Panc1 (cell line): ENCODE results near the gene NLRP12. TPM values are rescaled to one million over a fixed set of nuclear protein-coding genes. Genes with fewer than 3 reads are reported as not detected.
"Not testable (repeated sequence)": the region's sequence is repeated elsewhere in the genome, so short reads cannot be mapped to it uniquely, and the experiment has no call there.

Experiments
- ATAC-seq: fragments of 200-7000 bp; cut with Tn5 transposase; 2 replicates; pipeline ENCODE4 v1.9.1; 2020; ENCODE audit warnings: mild to moderate bottlenecking, moderate library complexity
- BruUV-seq: library from RNA; stranded (reverse); fragments of 400-500 nt; replicated peaks from 2 replicates; lab custom pipeline; 2021; lab: Mats Ljungman, UMichigan
- CTCF ChIA-PET: fragments of 300-600 bp; sonication (Branson Sonifier 250); formaldehyde crosslinking; loops from one replicate; lab custom pipeline; 2022; ENCODE audit warnings: antibody characterized with exemption; lab: Charles Lee
- POLR2A ChIA-PET: fragments of 300-600 bp; sonication (Branson Sonifier 250); formaldehyde crosslinking; loops from one replicate; lab custom pipeline; 2022; ENCODE audit warnings: antibody characterized with exemption; lab: Charles Lee
- DNase-seq: peaks from one replicate; pipeline ENCODE4 v3.0.0-alpha.2; 2010; ENCODE audit warnings: low read depth, low spot score
- H3K27ac ChIP-seq: 2 replicates; pipeline ENCODE4 v1.5.1; 2011; ENCODE audit warnings: mild to moderate bottlenecking, low read length, inconsistent platforms
- H3K27me3 ChIP-seq: fragments of 200-500 bp; sonication (Bioruptor generic); 2 replicates; pipeline ENCODE4 v1.6.0; 2014; ENCODE audit warnings: low read length, inconsistent platforms; ENCODE audit not compliant: control insufficient read depth, insufficient read depth
- H3K36me3 ChIP-seq: fragments of 200-500 bp; sonication (Bioruptor generic); 2 replicates; pipeline ENCODE4 v1.5.1; 2014; ENCODE audit warnings: inconsistent platforms, mild to moderate bottlenecking, low read length, moderate library complexity; ENCODE audit not compliant: control insufficient read depth, insufficient read depth
- H3K4me1 ChIP-seq: 2 replicates; pipeline ENCODE4 v1.5.1; 2011; ENCODE audit warnings: inconsistent platforms, mild to moderate bottlenecking, low read length, moderate library complexity; ENCODE audit not compliant: control insufficient read depth, insufficient read depth
- H3K4me3 ChIP-seq, 2 experiments: 2 replicates each; pipeline ENCODE4 v1.5.1; 2011 to 2012; ENCODE audit warnings: low read depth in 2 of 2, low read length in 2 of 2, mild to moderate bottlenecking in 2 of 2, inconsistent platforms in 1 of 2, moderate library complexity in 1 of 2
- H3K9me3 ChIP-seq: fragments of 200-500 bp; sonication (Bioruptor generic); 2 replicates; pipeline ENCODE4 v1.5.1; 2014; ENCODE audit warnings: low read depth, mild to moderate bottlenecking, inconsistent platforms, low read length, moderate library complexity; ENCODE audit not compliant: control insufficient read depth, insufficient read depth
- CTCF ChIP-seq: fragments of 450-650 bp; IDR thresholded peaks from 2 replicates; pipeline ENCODE4 v1.5.1; 2017; ENCODE audit warnings: mild to moderate bottlenecking
- POLR2AphosphoS5 ChIP-seq: IDR thresholded peaks from 2 replicates; pipeline ENCODE4 v1.6.1; 2012; ENCODE audit warnings: mild to moderate bottlenecking, low read depth, low read length, moderate library complexity
- REST ChIP-seq, 2 experiments: IDR thresholded peaks; 2 replicates each; pipeline ENCODE4 v1.6.1; 2011 to 2012; ENCODE audit warnings: low read depth in 2 of 2, control low read depth in 1 of 2, low read length in 1 of 2, mild to moderate bottlenecking in 1 of 2, moderate library complexity in 1 of 2; ENCODE audit not compliant: insufficient read depth in 1 of 2
- SIN3A ChIP-seq: IDR thresholded peaks from 2 replicates; pipeline ENCODE4 v1.6.1; 2012; ENCODE audit warnings: low read depth, mild to moderate bottlenecking, low read length, moderate library complexity, borderline replicate concordance; ENCODE audit not compliant: insufficient read depth
- TCF7L2 ChIP-seq: IDR thresholded peaks from 2 replicates; pipeline ENCODE4 v1.6.1; 2011; ENCODE audit warnings: mild to moderate bottlenecking, low read depth, low read length, inconsistent platforms
- in situ Hi-C: cut with HindIII; loops from 2 replicates; pipeline ENCODE4 v1.10.0; 2016; ENCODE audit warnings: low sequenced_read_pairs, low pct_unique_long_range_greater_than_20kb
- intact Hi-C: fragments of 100-400 bp; cut with micrococcal nuclease; formaldehyde crosslinking; loops from one replicate; pipeline ENCODE4 v1.10.0; 2022; ENCODE audit not compliant: unreplicated experiment
- total RNA-seq: library from RNA; stranded (reverse); gene quantifications from one replicate; pipeline ENCODE4 v1.2.1, GENCODE V29; 2021; ENCODE audit not compliant: unreplicated experiment

NLRP12 gene
- total RNA-seq, 1 experiment from 2014 or later: 0.05 TPM

DNA sequence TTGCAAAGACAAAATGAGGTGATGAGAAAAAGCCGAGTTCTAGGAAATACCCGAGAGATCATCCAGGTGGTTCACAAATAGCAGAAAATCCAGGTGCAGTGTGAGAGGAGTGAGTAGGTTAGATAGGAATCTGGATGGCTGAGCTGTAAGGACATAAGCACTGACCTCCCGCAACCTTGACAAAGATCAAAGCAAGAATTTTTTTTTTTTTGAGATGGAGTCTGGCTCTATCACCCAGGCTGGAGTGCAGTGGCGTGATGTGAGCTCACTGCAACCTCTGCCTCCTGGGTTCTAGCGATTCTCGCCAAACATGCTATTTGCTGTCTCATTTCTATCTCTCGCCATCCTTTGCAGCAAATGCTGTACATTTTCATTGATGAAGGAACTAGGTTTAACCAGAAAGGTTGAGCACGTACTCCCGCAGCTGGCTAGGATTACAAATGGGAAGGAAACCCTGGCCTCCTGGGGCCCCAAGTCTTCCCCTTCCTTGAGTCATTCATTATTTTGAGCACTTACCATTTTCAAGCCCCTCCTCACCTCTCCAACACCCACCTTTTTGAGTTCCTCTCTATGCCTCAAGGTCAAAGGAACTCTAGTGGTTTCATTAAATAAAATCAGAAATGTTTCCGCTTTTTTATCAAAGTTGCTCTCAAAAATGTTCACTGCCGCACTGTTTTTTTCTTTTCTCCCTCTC, 38.8 kb downstream of the NLRP12 start:
- Histone ChIP-seq H3K4me1 (no peaks in the 10 kb centered on the region), H3K4me3 (no peak overlapping the region), H3K27me3 (no peaks in the 10 kb centered on the region), H3K27ac (no peak overlapping the region), H3K36me3 (no peaks in the 10 kb centered on the region), H3K9me3 (no peaks in the 10 kb centered on the region)
- in situ Hi-C loops: no loop called here
- ATAC-seq: no peak
- TF ChIP-seq TCF7L2 (peak; percentile 40; the same call in 1 of the 2 replicates), REST (IDR thresholded peaks at IDR 0.05; ENCODE audit: insufficient read depth in 1 of 2, low read depth in 2 of 2, low read length in 1 of 2) (no peak)
- no peak for DNase-seq
- CTCF ChIA-PET: interaction anchor here (0.7 kb wide), 1 partner anchor 64 kb away, joined by 7 read pairs; no protein-coding TSS in a partner anchor
- BruUV-seq: no TSS peak
- POLR2A ChIA-PET: no interaction called here
- intact Hi-C loops: no loop called here

GRCh38 chr19:53782698-53783097, 41.4 kb downstream of the NLRP12 start:
- BruUV-seq: no TSS peak
- POLR2A ChIA-PET: no interaction called here
- intact Hi-C loops (no loop called here), in situ Hi-C loops (no loop called here)
- Histone ChIP-seq H3K36me3 (no peaks in the 10 kb centered on the region), H3K4me1 (no peaks in the 10 kb centered on the region), H3K27me3 (no peaks in the 10 kb centered on the region), H3K4me3 (no peak overlapping the region), H3K9me3 (no peaks in the 10 kb centered on the region), H3K27ac (no peak overlapping the region)
- ATAC-seq (no peak), DNase-seq (no peak)
- CTCF ChIA-PET: interaction anchor here (1.4 kb wide), 1 partner anchor 10 kb away, joined by 8 read pairs; no protein-coding TSS in a partner anchor
- TF ChIP-seq TCF7L2 (no peak), REST (IDR thresholded peaks at IDR 0.05; ENCODE audit: insufficient read depth in 1 of 2, low read depth in 2 of 2, low read length in 1 of 2) (no peak), POLR2AphosphoS5 (no peak), SIN3A (no peak), CTCF (no peak)

DNA sequence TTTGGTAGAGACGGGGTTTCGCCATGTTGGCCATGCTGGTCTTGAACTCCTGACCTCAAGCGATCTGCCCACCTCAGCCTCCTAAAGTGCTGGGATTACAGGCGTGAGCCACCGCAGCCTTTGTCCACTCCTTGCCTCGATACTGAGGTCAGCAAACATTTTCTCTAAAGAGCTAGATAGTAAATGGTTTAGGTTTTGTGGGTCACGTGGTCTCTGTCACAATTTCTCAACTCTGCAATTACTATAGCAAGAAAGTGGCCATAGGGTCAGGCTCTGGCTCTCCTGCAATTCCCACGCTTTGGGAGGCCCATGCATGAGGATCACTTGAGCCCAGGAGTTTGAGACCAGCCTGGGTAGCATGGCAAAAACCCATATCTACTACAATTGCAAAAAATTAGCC, 42.8 kb downstream of the NLRP12 start:
- POLR2A ChIA-PET, H3K27me3 ChIP-seq, H3K4me1 ChIP-seq, in situ Hi-C loops, H3K36me3 ChIP-seq, H3K27ac ChIP-seq, BruUV-seq, intact Hi-C loops, ATAC-seq, DNase-seq, H3K4me3 ChIP-seq, H3K9me3 ChIP-seq: not testable (repeated sequence)
- CTCF ChIA-PET: interaction anchor here (0.6 to 0.7 kb wide), 2 partner anchors 9 to 113 kb away, joined by 3 to 6 read pairs; no protein-coding TSS in a partner anchor
